Left hindlimb (tissue), 1 donor: ENCODE data around the gene PRPF8.
"Not testable (repeated sequence)": the region's sequence is repeated elsewhere in the genome, so short reads cannot be mapped to it uniquely, and the experiment has no call there.

Source experiments
- DNase-seq: peaks from one replicate; pipeline ENCODE4 v3.0.0-alpha.2; 2018

PRPF8 gene

GRCh38 chr17:1684378-1685189 lies at the start of gene PRPF8:
PRPF8 (minus strand) TSS chr17:1684867; CDS start chr17:1684571, 296 bp downstream.
- DNase-seq = peak; percentile 99

- no peak for DNase-seq
Observed at GRCh38 chr17:1733759-1734158, 49.1 kb upstream of the PRPF8 start.

- DNase-seq = no peak
Observed at GRCh38 chr17:1732833-1733321, 48.2 kb upstream of the PRPF8 start.

GRCh38 chr17:1732241-1732832 lies 47.7 kb upstream of the PRPF8 start:
- no peak for DNase-seq

GRCh38 chr17:1731194-1731506 lies 46.5 kb upstream of the PRPF8 start:
- no peak for DNase-seq

- DNase-seq = peak; percentile 79
Observed at GRCh38 chr17:1730326-1731193, 45.9 kb upstream of the PRPF8 start.

GRCh38 chr17:1729966-1730325 lies 45.3 kb upstream of the PRPF8 start:
- no peak for DNase-seq

- no peak for DNase-seq
Observed at GRCh38 chr17:1727876-1728630, 43.4 kb upstream of the PRPF8 start.

GRCh38 chr17:1727258-1727789 lies 42.7 kb upstream of the PRPF8 start:
- peak; percentile 27 for DNase-seq

GRCh38 chr17:1726626-1727257 lies 42.1 kb upstream of the PRPF8 start:
- DNase-seq = peak; percentile 26

- DNase-seq = peak; percentile 23
Observed at GRCh38 chr17:1725642-1726511, 41.2 kb upstream of the PRPF8 start.

GRCh38 chr17:1724869-1725641 lies 40.4 kb upstream of the PRPF8 start:
- DNase-seq = no peak

GRCh38 chr17:1724351-1724868 lies 39.7 kb upstream of the PRPF8 start, which contains the start of gene WDR81:
WDR81 (plus strand) TSS chr17:1724704; CDS start chr17:1724960, 256 bp downstream.
- peak; percentile 93 for DNase-seq

- DNase-seq = not testable (repeated sequence)
Observed at GRCh38 chr17:1722022-1722421, 37.4 kb upstream of the PRPF8 start.

GRCh38 chr17:1720856-1721386 lies 36.3 kb upstream of the PRPF8 start:
- DNase-seq = peak; percentile 56

GRCh38 chr17:1718362-1719165 lies 33.9 kb upstream of the PRPF8 start:
- DNase-seq = no peak

- peak; percentile 91 for DNase-seq
Observed at GRCh38 chr17:1716912-1717695, 32.4 kb upstream of the PRPF8 start.
